BLaER1 (cell line): ENCODE data around the gene LRATD1.

ENCODE experiments used
- H3K27ac ChIP-seq: shearing (Covaris generic); formaldehyde crosslinking; 2 replicates; pipeline ENCODE4 v1.8.1; 2022
- H3K27me3 ChIP-seq: shearing (Covaris generic); formaldehyde crosslinking; 2 replicates; pipeline ENCODE4 v1.8.1; 2022
- H3K36me3 ChIP-seq: shearing (Covaris generic); formaldehyde crosslinking; 2 replicates; pipeline ENCODE4 v1.8.1; 2022
- H3K4me1 ChIP-seq: shearing (Covaris generic); formaldehyde crosslinking; 2 replicates; pipeline ENCODE4 v1.8.1; 2022
- H3K4me2 ChIP-seq: shearing (Covaris generic); formaldehyde crosslinking; 2 replicates; pipeline ENCODE4 v1.8.1; 2022
- H3K4me3 ChIP-seq: shearing (Covaris generic); formaldehyde crosslinking; 2 replicates; pipeline ENCODE4 v1.8.1; 2022
- H3K9ac ChIP-seq: shearing (Covaris generic); formaldehyde crosslinking; 2 replicates; pipeline ENCODE4 v1.8.1; 2022
- H3K9me3 ChIP-seq: shearing (Covaris generic); formaldehyde crosslinking; 2 replicates; pipeline ENCODE4 v1.8.1; 2022
- H4K20me1 ChIP-seq: shearing (Covaris generic); formaldehyde crosslinking; 2 replicates; pipeline ENCODE4 v1.8.1; 2022
- Cebpa-rat ChIP-seq: shearing (Covaris generic); IDR thresholded peaks from 2 replicates; pipeline ENCODE4 v1.8.1; 2022

LRATD1 gene, protein sequence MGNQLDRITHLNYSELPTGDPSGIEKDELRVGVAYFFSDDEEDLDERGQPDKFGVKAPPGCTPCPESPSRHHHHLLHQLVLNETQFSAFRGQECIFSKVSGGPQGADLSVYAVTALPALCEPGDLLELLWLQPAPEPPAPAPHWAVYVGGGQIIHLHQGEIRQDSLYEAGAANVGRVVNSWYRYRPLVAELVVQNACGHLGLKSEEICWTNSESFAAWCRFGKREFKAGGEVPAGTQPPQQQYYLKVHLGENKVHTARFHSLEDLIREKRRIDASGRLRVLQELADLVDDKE

GRCh38 chr2:14632133-14632936, at the start of gene LRATD1:
LRATD1 (plus strand) TSS chr2:14632717; CDS start chr2:14633980, 1,263 bp downstream.
- Histone ChIP-seq H3K27ac (no peak within 1 kb of the TSS), H3K27me3 (no peaks in the 10 kb centered on the region), H3K4me3 (no peak within 1 kb of the TSS), H3K9me3 (peaks cover 36% of the 10 kb centered on the region), H4K20me1 (no peaks in the 10 kb centered on the region), H3K4me1 (no peaks in the 10 kb centered on the region), H3K9ac (no peak within 1 kb of the TSS), H3K36me3 (no peaks in the 10 kb centered on the region), H3K4me2 (no peak within 1 kb of the TSS)
- no peak for TF ChIP-seq Cebpa-rat

DNA sequence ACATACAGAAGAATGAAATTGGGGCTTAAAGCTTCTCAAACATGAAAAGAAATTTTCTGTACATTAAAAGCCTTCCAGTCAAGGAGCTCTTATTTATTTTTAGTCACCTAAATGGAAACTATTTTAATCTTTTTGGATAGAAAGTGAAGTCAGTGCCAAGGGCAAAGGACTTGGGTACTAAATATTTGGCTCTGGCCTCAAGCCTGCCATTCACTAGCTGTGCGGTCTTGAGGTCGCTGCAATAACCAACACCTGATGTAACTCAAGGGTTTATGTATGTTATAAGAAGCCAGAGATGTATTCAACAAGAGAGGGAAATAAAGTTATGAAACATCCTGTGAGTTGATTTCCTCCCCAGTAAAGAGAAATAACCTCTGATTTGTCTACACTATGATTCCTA, 49.5 kb upstream of the LRATD1 start:
- Histone ChIP-seq H3K9me3 (no peaks in the 10 kb centered on the region), H3K4me3 (no peak overlapping the region), H3K27me3 (no peaks in the 10 kb centered on the region), H4K20me1 (no peaks in the 10 kb centered on the region), H3K4me1 (no peaks in the 10 kb centered on the region), H3K9ac (no peak overlapping the region), H3K4me2 (no peak overlapping the region), H3K27ac (no peak overlapping the region), H3K36me3 (no peaks in the 10 kb centered on the region)
- TF ChIP-seq Cebpa-rat = no peak

DNA sequence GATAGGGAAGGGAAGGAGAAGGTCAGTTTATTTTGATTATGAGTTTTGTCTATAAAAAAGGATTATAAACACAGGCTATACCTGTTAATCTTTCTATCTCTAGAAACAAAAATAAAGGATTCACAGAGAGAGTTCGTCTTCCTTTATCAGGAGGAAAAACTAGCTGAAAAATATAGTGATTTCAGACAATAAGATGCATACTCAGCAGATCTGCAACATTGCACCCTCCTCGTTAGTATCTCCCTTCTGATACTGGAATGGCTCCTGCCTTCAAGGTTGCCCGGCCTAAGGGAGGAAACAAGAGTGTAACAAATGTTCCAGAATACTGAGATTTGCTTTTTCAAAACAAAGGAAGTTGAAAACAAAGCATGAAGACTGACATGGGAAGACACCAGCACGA, 48.7 kb upstream of the LRATD1 start:
- TF ChIP-seq Cebpa-rat = no peak
- H3K36me3 ChIP-seq = no peaks in the 10 kb centered on the region
- no peaks in the 10 kb centered on the region for H3K9me3 ChIP-seq
- H3K4me1 ChIP-seq = no peaks in the 10 kb centered on the region
- no peak overlapping the region for H3K4me3 ChIP-seq
- H3K4me2 ChIP-seq = no peak overlapping the region
- no peak overlapping the region for H3K9ac ChIP-seq
- no peak overlapping the region for H3K27ac ChIP-seq
- no peaks in the 10 kb centered on the region for H4K20me1 ChIP-seq
- H3K27me3 ChIP-seq = no peaks in the 10 kb centered on the region

DNA sequence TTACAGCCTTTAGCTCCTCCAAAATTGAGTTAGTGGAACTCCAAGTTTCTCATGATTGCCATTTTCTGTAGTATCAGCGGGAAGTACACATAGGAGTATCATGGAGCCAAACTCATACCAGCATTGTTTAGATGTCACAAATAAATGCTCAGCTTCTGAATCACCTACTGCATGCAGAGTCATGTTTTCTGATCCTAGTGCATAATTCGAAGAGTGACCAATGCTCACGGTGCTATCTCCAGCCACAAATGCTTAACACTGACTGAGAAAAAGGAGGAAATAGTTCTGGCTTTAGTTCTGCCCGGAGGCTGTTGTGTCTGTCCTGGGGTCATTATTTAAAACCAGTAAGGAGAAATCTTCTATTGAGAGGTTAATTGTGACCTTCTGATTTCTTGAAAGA, 45.4 kb upstream of the LRATD1 start:
- Histone ChIP-seq H3K9ac (no peak overlapping the region), H3K36me3 (no peaks in the 10 kb centered on the region), H3K9me3 (no peaks in the 10 kb centered on the region), H3K27ac (no peak overlapping the region), H3K4me2 (no peak overlapping the region), H3K4me3 (no peak overlapping the region), H3K4me1 (no peaks in the 10 kb centered on the region), H3K27me3 (no peaks in the 10 kb centered on the region), H4K20me1 (no peaks in the 10 kb centered on the region)
- TF ChIP-seq Cebpa-rat = no peak

- Histone ChIP-seq H3K27me3 (no peaks in the 10 kb centered on the region), H3K9ac (no peak overlapping the region), H3K4me1 (no peaks in the 10 kb centered on the region), H3K36me3 (no peaks in the 10 kb centered on the region), H3K9me3 (no peaks in the 10 kb centered on the region), H3K4me3 (no peak overlapping the region), H3K27ac (no peak overlapping the region), H3K4me2 (no peak overlapping the region), H4K20me1 (no peaks in the 10 kb centered on the region)
- no peak for TF ChIP-seq Cebpa-rat
These were observed 31.3 kb upstream of the LRATD1 start for GRCh38 chr2:14601156-14601770.

DNA sequence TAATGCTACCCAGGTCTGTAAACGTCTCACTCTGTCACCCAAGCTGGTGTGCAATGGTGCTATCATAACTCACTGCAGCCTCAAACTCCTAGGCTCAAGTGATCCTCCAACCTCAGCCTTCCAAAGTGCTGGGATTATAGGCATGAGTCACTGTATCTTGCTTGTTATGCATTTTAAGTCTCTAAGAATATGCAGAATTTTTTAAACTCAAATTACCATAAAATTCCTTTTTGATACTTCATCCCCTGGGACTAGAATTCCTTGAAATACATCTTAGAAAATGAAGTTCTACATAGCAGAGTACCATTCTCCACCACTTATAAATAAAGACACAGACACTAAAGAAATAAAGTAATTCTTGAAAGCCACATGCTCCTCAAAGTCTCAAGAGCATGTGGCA, 30.2 kb upstream of the LRATD1 start:
- no peaks in the 10 kb centered on the region for H3K27me3 ChIP-seq
- no peak overlapping the region for H3K4me3 ChIP-seq
- H3K4me1 ChIP-seq = no peaks in the 10 kb centered on the region
- H3K9ac ChIP-seq = no peak overlapping the region
- no peaks in the 10 kb centered on the region for H3K9me3 ChIP-seq
- H4K20me1 ChIP-seq = no peaks in the 10 kb centered on the region
- H3K4me2 ChIP-seq = no peak overlapping the region
- TF ChIP-seq Cebpa-rat = no peak
- no peaks in the 10 kb centered on the region for H3K36me3 ChIP-seq
- no peak overlapping the region for H3K27ac ChIP-seq

DNA sequence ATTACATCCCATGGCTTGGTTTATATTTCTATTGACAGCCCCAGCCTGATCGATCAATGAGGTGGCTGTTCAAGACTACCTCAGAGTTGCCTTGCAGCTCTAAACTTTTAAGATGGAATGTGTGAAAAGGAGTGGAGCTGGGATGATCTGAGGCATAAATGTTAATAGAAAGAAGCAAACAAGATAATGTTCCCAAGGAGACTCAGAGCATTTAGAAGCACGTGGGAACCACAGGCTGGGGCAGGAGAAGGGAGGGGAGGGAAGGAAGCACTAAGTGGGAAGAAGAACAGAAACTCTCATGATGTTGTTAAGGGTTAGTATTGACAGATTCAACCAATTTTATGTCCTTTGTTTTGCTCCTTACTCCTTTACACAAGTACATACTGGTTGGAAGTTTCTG, 28.8 kb upstream of the LRATD1 start:
- no peak for TF ChIP-seq Cebpa-rat
- Histone ChIP-seq H3K4me3 (no peak overlapping the region), H4K20me1 (no peaks in the 10 kb centered on the region), H3K4me1 (no peaks in the 10 kb centered on the region), H3K9ac (no peak overlapping the region), H3K27ac (no peak overlapping the region), H3K27me3 (no peaks in the 10 kb centered on the region), H3K9me3 (no peaks in the 10 kb centered on the region), H3K4me2 (no peak overlapping the region), H3K36me3 (no peaks in the 10 kb centered on the region)

GRCh38 chr2:14608245-14608644, 24.3 kb upstream of the LRATD1 start:
- no peak overlapping the region for H3K4me2 ChIP-seq
- H3K27ac ChIP-seq = no peak overlapping the region
- no peaks in the 10 kb centered on the region for H3K36me3 ChIP-seq
- H3K4me1 ChIP-seq = no peaks in the 10 kb centered on the region
- no peak for TF ChIP-seq Cebpa-rat
- no peak overlapping the region for H3K4me3 ChIP-seq
- no peaks in the 10 kb centered on the region for H3K27me3 ChIP-seq
- H3K9ac ChIP-seq = no peak overlapping the region
- H4K20me1 ChIP-seq = no peaks in the 10 kb centered on the region
- H3K9me3 ChIP-seq = no peaks in the 10 kb centered on the region

DNA sequence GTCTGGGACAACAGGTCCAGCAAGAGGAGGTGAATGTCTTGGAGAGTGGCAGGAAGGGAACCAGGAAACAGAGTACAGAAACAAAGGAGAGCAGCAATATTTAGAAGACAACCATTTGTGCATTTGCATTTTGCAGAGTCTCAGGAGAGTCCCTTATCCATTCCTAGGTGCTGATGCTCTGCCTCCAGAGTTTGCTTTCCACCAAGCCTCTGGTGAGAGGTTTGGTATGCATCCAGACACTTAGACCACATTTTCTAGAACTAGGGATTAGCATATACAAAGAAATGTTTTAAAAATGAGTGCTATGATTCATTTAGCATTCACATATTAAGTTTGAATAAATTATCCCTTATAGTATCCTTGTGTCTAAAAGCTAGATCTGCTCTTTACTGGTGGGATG, 18.5 kb upstream of the LRATD1 start:
- Histone ChIP-seq H3K36me3 (no peaks in the 10 kb centered on the region), H3K4me2 (no peak overlapping the region), H3K4me3 (no peak overlapping the region), H3K9ac (no peak overlapping the region), H3K27me3 (no peaks in the 10 kb centered on the region), H3K9me3 (no peaks in the 10 kb centered on the region), H3K4me1 (no peaks in the 10 kb centered on the region), H3K27ac (no peak overlapping the region), H4K20me1 (no peaks in the 10 kb centered on the region)
- TF ChIP-seq Cebpa-rat = no peak

DNA sequence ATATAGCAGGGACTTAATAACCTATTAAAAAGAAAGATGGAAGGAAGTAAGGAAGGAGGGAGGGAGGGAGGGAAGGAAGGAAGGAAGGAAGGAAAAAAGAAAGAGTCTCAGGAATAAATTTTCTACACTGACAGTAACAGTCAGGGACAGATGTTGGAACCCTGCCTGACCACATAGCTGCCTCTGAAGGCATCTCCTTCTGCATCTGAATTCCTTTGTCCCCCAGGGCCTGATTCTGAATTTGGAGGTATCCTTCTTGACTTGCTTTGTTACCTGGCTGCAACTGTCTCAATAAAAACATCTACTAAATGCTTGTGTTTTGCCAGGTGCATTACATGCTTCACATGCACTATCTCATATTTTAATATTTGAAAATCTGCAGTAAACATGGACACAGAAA, 17.4 kb upstream of the LRATD1 start:
- Histone ChIP-seq H3K4me1 (no peaks in the 10 kb centered on the region), H3K27me3 (no peaks in the 10 kb centered on the region), H3K9ac (no peak overlapping the region), H3K27ac (no peak overlapping the region), H3K9me3 (no peaks in the 10 kb centered on the region), H3K36me3 (no peaks in the 10 kb centered on the region), H3K4me3 (no peak overlapping the region), H3K4me2 (no peak overlapping the region), H4K20me1 (no peaks in the 10 kb centered on the region)
- no peak for TF ChIP-seq Cebpa-rat
